ENCODE results near the gene KCNQ5.
"Not testable (repeated sequence)": the region's sequence is repeated elsewhere in the genome, so short reads cannot be mapped to it uniquely, and the experiment has no call there.

DNA sequence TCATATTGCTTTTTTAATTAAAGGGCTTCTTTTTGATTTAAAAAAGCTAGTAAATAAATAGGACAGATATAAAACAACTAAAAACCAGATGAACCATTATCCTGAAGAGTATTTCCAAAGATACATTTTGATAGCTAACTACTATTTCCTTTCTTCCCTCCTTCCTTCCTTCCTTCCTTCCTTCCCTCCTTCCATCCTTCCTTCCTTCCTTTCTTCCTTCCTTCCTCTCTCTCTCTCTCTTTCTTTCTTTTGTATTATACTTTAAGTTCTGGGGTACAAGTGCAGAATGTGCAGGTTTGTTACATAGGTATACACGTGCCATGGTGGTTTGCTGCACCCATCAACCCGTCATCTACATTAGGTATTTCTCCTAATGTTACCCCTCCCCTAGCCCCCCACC is 40.9 kb upstream of the KCNQ5 start:
- not testable (repeated sequence) for TF ChIP-seq CTCF, POLR2A (IDR thresholded peaks at IDR 0.05)
